HCT116 (cell line): ENCODE measurements around the gene GFOD2. TPM values are rescaled to one million over a fixed set of nuclear protein-coding genes. Genes with fewer than 3 reads are reported as not detected.
A peak's percentile ranks its signal among the peaks of the same experiment; 100 is the strongest.

Source experiments
- ATAC-seq: fragments of 200-7000 bp; cut with Tn5 transposase; 2 replicates; pipeline ENCODE4 v1.9.1; 2020; ENCODE audit warnings: mild to moderate bottlenecking, moderate library complexity
- BruUV-seq: library from RNA; stranded (reverse); fragments of 400-500 nt; replicated peaks from 2 replicates; lab custom pipeline; 2021; lab: Mats Ljungman, UMichigan
- CTCF ChIA-PET: fragments of 300-600 bp; sonication (Branson Sonifier 250); formaldehyde crosslinking; loops from one replicate; lab custom pipeline; 2021; ENCODE audit warnings: antibody characterized with exemption; lab: Charles Lee
- POLR2A ChIA-PET: fragments of 300-600, 350-600 bp; sonication (Branson Sonifier 250); formaldehyde crosslinking; loops from one replicate; lab custom pipeline; 2021; ENCODE audit warnings: antibody characterized with exemption; lab: Charles Lee
- RAD21 ChIA-PET, 2 experiments: fragments of 300-600 bp; sonication (Branson Sonifier 250); formaldehyde crosslinking; loops; one replicate each; lab custom pipeline; 2023; ENCODE audit warnings: low total read pairs in 2 of 2; ENCODE audit not compliant: uncharacterized antibody in 2 of 2, unreplicated experiment in 2 of 2, low non-redundant PET in 1 of 2; lab: Charles Lee
- DNase-seq: peaks from one replicate; pipeline ENCODE4 v3.0.0-alpha.2; 2010; ENCODE audit warnings: low read depth, low spot score
- H2AFZ ChIP-seq: fragments of 200-600 bp; shearing (Covaris generic), sonication (generic); 2 replicates; pipeline ENCODE4 v1.6.1; 2017; ENCODE audit warnings: low read depth, mixed run types, mixed read lengths, antibody characterized with exemption, low read length; ENCODE audit not compliant: poor library complexity, severe bottlenecking
- H3K27ac ChIP-seq: 2 replicates; pipeline ENCODE4 v1.5.1; 2012; ENCODE audit warnings: low read depth, low read length
- H3K27me3 ChIP-seq: fragments of 200-600 bp; sonication (generic); 2 replicates; pipeline ENCODE4 v1.6.1; 2016; ENCODE audit warnings: mixed run types, low read length, mixed read lengths; ENCODE audit not compliant: insufficient read depth
- H3K36me3 ChIP-seq, 2 experiments: fragments of 200-500 bp in 1 of 2; fragments of 200-600 bp in 1 of 2; sonication (Bioruptor generic) in 1 of 2; sonication (generic) in 1 of 2; 2 replicates each; pipeline versions ENCODE4 v1.5.1 to v1.6.1; 2014 to 2016; ENCODE audit warnings: low read length in 2 of 2, inconsistent platforms in 1 of 2, mixed read lengths in 1 of 2, mixed run types in 1 of 2; ENCODE audit not compliant: insufficient read depth in 2 of 2, control insufficient read depth in 1 of 2
- H3K4me1 ChIP-seq, 2 experiments: fragments of 200-600 bp in 1 of 2; sonication (generic) in 1 of 2; 2 replicates each; pipeline versions ENCODE4 v1.5.1 to v1.6.1; 2012 to 2017; ENCODE audit warnings: low read length in 2 of 2, inconsistent platforms in 1 of 2, mild to moderate bottlenecking in 1 of 2, mixed read lengths in 1 of 2, mixed run types in 1 of 2, moderate library complexity in 1 of 2; ENCODE audit not compliant: insufficient read depth in 2 of 2, control insufficient read depth in 1 of 2
- H3K4me2 ChIP-seq: fragments of 200-600 bp; sonication (generic); 2 replicates; pipeline ENCODE4 v1.6.1; 2017; ENCODE audit warnings: mixed run types, low read length, mixed read lengths
- H3K4me3 ChIP-seq, 2 experiments: fragments of 200-600 bp in 1 of 2; sonication (generic) in 1 of 2; replicated peaks in 1 of 2; 2 replicates each; pipeline ENCODE4 v1.5.1; 2011 to 2016; ENCODE audit warnings: low read length in 2 of 2, control low read depth in 1 of 2, low read depth in 1 of 2, mild to moderate bottlenecking in 1 of 2, mixed read lengths in 1 of 2, mixed run types in 1 of 2
- H3K79me2 ChIP-seq: fragments of 200-600 bp; sonication (generic); 2 replicates; pipeline ENCODE4 v1.6.1; 2017; ENCODE audit warnings: mild to moderate bottlenecking, mixed run types, low read length, moderate library complexity, mixed read lengths; ENCODE audit not compliant: insufficient read depth
- H3K9ac ChIP-seq: fragments of 200-600 bp; sonication (generic); 2 replicates; pipeline ENCODE4 v1.6.1; 2016; ENCODE audit warnings: low read length, mixed read lengths
- H3K9me2 ChIP-seq: fragments of 200-600 bp; sonication (generic), shearing (Covaris generic); 2 replicates; pipeline ENCODE4 v1.6.1; 2017; ENCODE audit warnings: mixed run types, mild to moderate bottlenecking, moderate library complexity; ENCODE audit not compliant: insufficient read depth
- H3K9me3 ChIP-seq, 2 experiments: fragments of 200-500 bp in 1 of 2; fragments of 200-600 bp in 1 of 2; sonication (Bioruptor generic) in 1 of 2; sonication (generic) in 1 of 2; 2 replicates each; pipeline ENCODE4 v1.6.1; 2014 to 2017; ENCODE audit warnings: low read length in 2 of 2, mixed read lengths in 2 of 2, inconsistent platforms in 1 of 2, low read depth in 1 of 2, mild to moderate bottlenecking in 1 of 2, mixed run types in 1 of 2, moderate library complexity in 1 of 2; ENCODE audit not compliant: control insufficient read depth in 1 of 2, insufficient read depth in 1 of 2
- H4K20me1 ChIP-seq: fragments of 200-600 bp; sonication (generic), shearing (Covaris generic); 2 replicates; pipeline ENCODE4 v1.6.1; 2017; ENCODE audit warnings: mixed run types, mild to moderate bottlenecking, moderate library complexity; ENCODE audit not compliant: insufficient read depth
- CBX3 ChIP-seq: IDR thresholded peaks from 2 replicates; pipeline ENCODE4 v1.6.1; 2012; ENCODE audit warnings: low read depth
- CEBPB ChIP-seq: IDR thresholded peaks from 2 replicates; pipeline ENCODE4 v1.6.1; 2012; ENCODE audit warnings: low read depth
- CTCF ChIP-seq, 3 experiments: fragments of 200-600 bp in 1 of 3; sonication (generic) in 1 of 3; IDR thresholded peaks in 2 of 3; conservative IDR thresholded peaks in 1 of 3; 2 replicates each; pipeline ENCODE4 v1.5.1; 2012 to 2017; ENCODE audit warnings: low read depth in 2 of 3, low read length in 2 of 3, antibody characterized with exemption in 1 of 3, borderline replicate concordance in 1 of 3, control low read depth in 1 of 3, mild to moderate bottlenecking in 1 of 3, mixed read lengths in 1 of 3, mixed run types in 1 of 3, moderate library complexity in 1 of 3; ENCODE audit not compliant: insufficient read depth in 1 of 3
- ELF1 ChIP-seq: IDR thresholded peaks from 2 replicates; pipeline ENCODE4 v1.6.1; 2012; ENCODE audit warnings: low read depth, borderline replicate concordance
- EZH2 ChIP-seq: fragments of 200-600 bp; sonication (generic); IDR thresholded peaks from 2 replicates; pipeline ENCODE4 v1.6.1; 2017; ENCODE audit warnings: antibody characterized with exemption, mixed run types
- EZH2phosphoT487 ChIP-seq: fragments of 200-600 bp; IDR thresholded peaks from 2 replicates; pipeline ENCODE4 v1.6.1; 2018; ENCODE audit warnings: antibody characterized with exemption, borderline replicate concordance
- FOSL1 ChIP-seq: IDR thresholded peaks from 2 replicates; pipeline ENCODE4 v1.6.1; 2012; ENCODE audit warnings: low read depth
- JUND ChIP-seq: IDR thresholded peaks from 2 replicates; pipeline ENCODE4 v1.6.1; 2012
- POLR2AphosphoS5 ChIP-seq: IDR thresholded peaks from 2 replicates; pipeline ENCODE4 v1.6.1; 2011; ENCODE audit warnings: mild to moderate bottlenecking, low read depth, low read length, moderate library complexity
- RAD21 ChIP-seq: IDR thresholded peaks from 2 replicates; pipeline ENCODE4 v1.6.1; 2012; ENCODE audit warnings: low read depth, mild to moderate bottlenecking
- REST ChIP-seq: IDR thresholded peaks from 2 replicates; pipeline ENCODE4 v1.6.1; 2012; ENCODE audit warnings: low read depth
- SIN3A ChIP-seq: IDR thresholded peaks from 2 replicates; pipeline ENCODE4 v1.6.1; 2012; ENCODE audit warnings: low read depth
- SP1 ChIP-seq: IDR thresholded peaks from 2 replicates; pipeline ENCODE4 v1.6.1; 2012; ENCODE audit warnings: low read depth
- SRF ChIP-seq: IDR thresholded peaks from 2 replicates; pipeline ENCODE4 v1.6.1; 2012; ENCODE audit warnings: low read depth
- YY1 ChIP-seq: IDR thresholded peaks from 2 replicates; pipeline ENCODE4 v1.6.1; 2011; ENCODE audit warnings: low read length, low read depth, moderate library complexity, mild to moderate bottlenecking; ENCODE audit not compliant: insufficient replicate concordance; ENCODE audit errors: extremely low read depth
- ZFX ChIP-seq: fragments of 450-650 bp; IDR thresholded peaks from 2 replicates; pipeline ENCODE4 v1.6.1; 2017
- ZNF274 ChIP-seq: fragments of 200-500 bp; sonication (Bioruptor generic); IDR thresholded peaks from 2 replicates; pipeline ENCODE4 v1.6.1; 2014; ENCODE audit warnings: mild to moderate bottlenecking, low read depth, low read length, inconsistent platforms
- intact Hi-C: fragments of 100-400 bp; cut with micrococcal nuclease; formaldehyde crosslinking; loops from 2 replicates; pipeline ENCODE4 v1.10.0; 2022
- total RNA-seq: library from RNA; stranded (reverse); gene quantifications from one replicate; pipeline ENCODE4 v1.2.1, GENCODE V29; 2021; ENCODE audit not compliant: unreplicated experiment
- TF ChIP-seq, protein P1 (sequence below): IDR thresholded peaks from 2 replicates; pipeline ENCODE4 v1.6.1; 2012
- TF ChIP-seq, protein P2 (sequence below): IDR thresholded peaks from 2 replicates; pipeline ENCODE4 v1.6.1; 2012

Gene GFOD2
- total RNA-seq, 1 experiment from 2014 or later, result 17.4 TPM

- H3K9ac ChIP-seq, result no peak overlapping the region
- H3K4me1 ChIP-seq, result peaks cover 0 to 8% of the 10 kb centered on the region in 2 experiments; a peak in 1 of 4 replicates
- POLR2A ChIA-PET, result interaction anchor here (1.5 kb wide), 1 partner anchor 13 kb away, joined by 3 read pairs; the partner anchor contains the start of gene ACD
- H3K4me3 ChIP-seq, result no peak overlapping the region
- H3K27ac ChIP-seq, result no peak overlapping the region
- no peaks in the 10 kb centered on the region for H4K20me1 ChIP-seq
- H3K4me2 ChIP-seq, result peak overlapping the region; percentile 14; the same call in 1 of the 2 replicates
- RAD21 ChIA-PET, result no interaction called here
- ATAC-seq (0 out of 2 replicates have a peak, but pooled peaks have one; percentile 29), DNase-seq (no peak)
- no peaks in the 10 kb centered on the region for H3K27me3 ChIP-seq
- no peaks in the 10 kb centered on the region for H3K36me3 ChIP-seq
- BruUV-seq, result no TSS peak
- no peaks in the 10 kb centered on the region for H3K9me2 ChIP-seq
- CTCF ChIA-PET, result interaction anchor here (1.3 kb wide), 1 partner anchor 126 kb away, joined by 7 read pairs; no protein-coding TSS in a partner anchor
- no peaks in the 10 kb centered on the region for H3K79me2 ChIP-seq
- intact Hi-C loops, result no loop called here
- no peak for TF ChIP-seq JUND
- TF ChIP-seq YY1, result no peak
- no peak for TF ChIP-seq CTCF (IDR thresholded peaks at IDR 0.05 in 2 of 3, conservative IDR thresholded peaks at IDR 0.05 in 1 of 3; ENCODE audit: borderline replicate concordance in 1 of 3, insufficient read depth in 1 of 3, low read depth in 2 of 3, low read length in 2 of 3)
- no peak for TF ChIP-seq SRF
- no peak for TF ChIP-seq EZH2
- TF ChIP-seq ELF1, result no peak
- no peak for TF ChIP-seq RAD21
- no peak for TF ChIP-seq POLR2AphosphoS5
- no peak for TF ChIP-seq ZNF274
- TF ChIP-seq FOSL1, result no peak
- no peak for TF ChIP-seq SIN3A
- no peak for TF ChIP-seq SP1
- no peak for TF ChIP-seq EZH2phosphoT487
- TF ChIP-seq REST, result no peak
- TF ChIP-seq ZFX, result no peak
- no peak for TF ChIP-seq CBX3
- no peak for TF ChIP-seq CEBPB
- TF ChIP-seq, protein P1, sequence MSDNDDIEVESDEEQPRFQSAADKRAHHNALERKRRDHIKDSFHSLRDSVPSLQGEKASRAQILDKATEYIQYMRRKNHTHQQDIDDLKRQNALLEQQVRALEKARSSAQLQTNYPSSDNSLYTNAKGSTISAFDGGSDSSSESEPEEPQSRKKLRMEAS, result no peak
- TF ChIP-seq, protein P2, sequence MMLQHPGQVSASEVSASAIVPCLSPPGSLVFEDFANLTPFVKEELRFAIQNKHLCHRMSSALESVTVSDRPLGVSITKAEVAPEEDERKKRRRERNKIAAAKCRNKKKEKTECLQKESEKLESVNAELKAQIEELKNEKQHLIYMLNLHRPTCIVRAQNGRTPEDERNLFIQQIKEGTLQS, result no peak
- H3K9me3 ChIP-seq, result no peaks in the 10 kb centered on the region
- H2AFZ ChIP-seq, result no peak overlapping the region
Observed at GRCh38 chr16:67647111-67647651, 71.9 kb downstream of the GFOD2 start.
